Ectodermal cell (in vitro differentiated cells): ENCODE results near the gene KCTD16.

Experiments
- H3K27ac ChIP-seq: 2 replicates; pipeline ENCODE4 v1.7.0; 2013; ENCODE audit warnings: mild to moderate bottlenecking, low read depth, low read length; ENCODE audit not compliant: insufficient read depth, poor library complexity, severe bottlenecking
- H3K27me3 ChIP-seq: 2 replicates; pipeline ENCODE4 v1.7.0; 2013; ENCODE audit warnings: mild to moderate bottlenecking, low read length; ENCODE audit not compliant: insufficient read depth, control insufficient read depth, poor library complexity, severe bottlenecking
- H3K36me3 ChIP-seq: one replicate; pipeline ENCODE4 v1.7.0; 2013; ENCODE audit warnings: low read length; ENCODE audit not compliant: control insufficient read depth, insufficient read depth
- H3K4me1 ChIP-seq: one replicate; pipeline ENCODE4 v1.7.0; 2013; ENCODE audit warnings: low read length; ENCODE audit not compliant: control insufficient read depth, insufficient read depth
- H3K4me3 ChIP-seq: 2 replicates; pipeline ENCODE4 v1.7.0; 2013; ENCODE audit warnings: low read depth, low read length, control low read depth; ENCODE audit not compliant: insufficient read depth
- H3K9me3 ChIP-seq: 2 replicates; pipeline ENCODE4 v1.7.0; 2013; ENCODE audit warnings: mild to moderate bottlenecking, low read length, moderate library complexity; ENCODE audit not compliant: control insufficient read depth
- WGBS, 2 experiments: methylation state at CpG; one replicate each; pipeline ENCODE4 v1.1.7; 2013; ENCODE audit warnings: missing lambda C conversion rate in 2 of 2; 5-methylcytosine and 5-hydroxymethylcytosine counted together

The KCTD16 gene

GRCh38 chr5:144352330-144352729, 181.7 kb downstream of the KCTD16 start:
- H3K36me3 ChIP-seq: no peaks in the 10 kb centered on the region
- WGBS, 2 experiments: 90 to 91% methylated on average over 4 of the region's 4 CpGs

GRCh38 chr5:144352732-144353317, 182.2 kb downstream of the KCTD16 start:
- no peaks in the 10 kb centered on the region for H3K9me3 ChIP-seq
- no peak overlapping the region for H3K4me3 ChIP-seq
- WGBS, 2 experiments: 76 to 78% methylated on average over 3 to 4 of the region's 4 CpGs
- no peaks in the 10 kb centered on the region for H3K4me1 ChIP-seq
- H3K27me3 ChIP-seq: peaks cover 41% of the 10 kb centered on the region
- H3K36me3 ChIP-seq: no peaks in the 10 kb centered on the region
- H3K27ac ChIP-seq: no peak overlapping the region

More at GRCh38 chr5:144352330-144352729, 181.7 kb downstream of the KCTD16 start:
- H3K4me1 ChIP-seq: no peaks in the 10 kb centered on the region
- no peaks in the 10 kb centered on the region for H3K9me3 ChIP-seq
- no peak overlapping the region for H3K27ac ChIP-seq
- no peak overlapping the region for H3K4me3 ChIP-seq
- H3K27me3 ChIP-seq: peaks cover 37% of the 10 kb centered on the region

- H3K9me3 ChIP-seq: no peaks in the 10 kb centered on the region
- no peaks in the 10 kb centered on the region for H3K36me3 ChIP-seq
- H3K27ac ChIP-seq: no peak overlapping the region
- H3K4me3 ChIP-seq: no peak overlapping the region
- H3K4me1 ChIP-seq: no peaks in the 10 kb centered on the region
- peaks cover 60% of the 10 kb centered on the region for H3K27me3 ChIP-seq
- 9 to 18% methylated on average over 1 of the region's 1 CpG for WGBS, 2 experiments
These were observed 185.8 kb downstream of the KCTD16 start for GRCh38 chr5:144356489-144356888.

GRCh38 chr5:144361406-144361805, 190.7 kb downstream of the KCTD16 start:
- H3K27me3 ChIP-seq: peaks cover 33% of the 10 kb centered on the region
- H3K4me1 ChIP-seq: no peaks in the 10 kb centered on the region
- 100% methylated on average over 1 of the region's 2 CpGs; no CpG with 5 or more reads in 1 of the 2 experiments for WGBS, 2 experiments
- H3K4me3 ChIP-seq: no peak overlapping the region
- H3K36me3 ChIP-seq: no peaks in the 10 kb centered on the region
- H3K9me3 ChIP-seq: no peaks in the 10 kb centered on the region
- no peak overlapping the region for H3K27ac ChIP-seq

- H3K4me1 ChIP-seq: no peaks in the 10 kb centered on the region
- no peak overlapping the region for H3K27ac ChIP-seq
- no peaks in the 10 kb centered on the region for H3K36me3 ChIP-seq
- H3K4me3 ChIP-seq: no peak overlapping the region
- H3K9me3 ChIP-seq: no peaks in the 10 kb centered on the region
- no peaks in the 10 kb centered on the region for H3K27me3 ChIP-seq
These were observed 195.2 kb downstream of the KCTD16 start for GRCh38 chr5:144365885-144366284.

- Histone ChIP-seq H3K27me3 (no peaks in the 10 kb centered on the region), H3K9me3 (no peaks in the 10 kb centered on the region), H3K27ac (no peak overlapping the region), H3K4me1 (no peaks in the 10 kb centered on the region), H3K4me3 (no peak overlapping the region), H3K36me3 (no peaks in the 10 kb centered on the region)
- 97 to 99% methylated on average over 3 of the region's 3 CpGs for WGBS, 2 experiments
These were observed 197.3 kb downstream of the KCTD16 start for GRCh38 chr5:144367991-144368390.

- Histone ChIP-seq H3K4me3 (no peak overlapping the region), H3K9me3 (no peaks in the 10 kb centered on the region), H3K36me3 (no peaks in the 10 kb centered on the region), H3K27me3 (no peaks in the 10 kb centered on the region), H3K27ac (no peak overlapping the region), H3K4me1 (no peaks in the 10 kb centered on the region)
- whole genome bisulfite sequencing, 2 experiments: 92 to 96% methylated on average over 4 of the region's 4 CpGs
These were observed 197.9 kb downstream of the KCTD16 start for GRCh38 chr5:144368556-144368955.

GRCh38 chr5:144369006-144369405, 198.3 kb downstream of the KCTD16 start:
- H3K27me3 ChIP-seq: no peaks in the 10 kb centered on the region
- 88 to 90% methylated on average over 4 of the region's 4 CpGs for WGBS, 2 experiments
- H3K4me1 ChIP-seq: no peaks in the 10 kb centered on the region
- H3K9me3 ChIP-seq: no peaks in the 10 kb centered on the region
- H3K36me3 ChIP-seq: no peaks in the 10 kb centered on the region
- H3K4me3 ChIP-seq: no peak overlapping the region
- no peak overlapping the region for H3K27ac ChIP-seq

- 96 to 98% methylated on average over 3 of the region's 3 CpGs for WGBS, 2 experiments
- Histone ChIP-seq H3K27me3 (no peaks in the 10 kb centered on the region), H3K9me3 (no peaks in the 10 kb centered on the region), H3K4me1 (no peaks in the 10 kb centered on the region), H3K27ac (no peak overlapping the region), H3K4me3 (no peak overlapping the region), H3K36me3 (no peaks in the 10 kb centered on the region)
These were observed 199.6 kb downstream of the KCTD16 start for GRCh38 chr5:144370273-144370672.

GRCh38 chr5:144374637-144375036, 204.0 kb downstream of the KCTD16 start:
- H3K4me3 ChIP-seq: no peak overlapping the region
- H3K27ac ChIP-seq: no peak overlapping the region
- no peaks in the 10 kb centered on the region for H3K9me3 ChIP-seq
- no peaks in the 10 kb centered on the region for H3K36me3 ChIP-seq
- H3K27me3 ChIP-seq: no peaks in the 10 kb centered on the region
- 87 to 95% methylated on average over 1 of the region's 1 CpG for WGBS, 2 experiments
- no peaks in the 10 kb centered on the region for H3K4me1 ChIP-seq

GRCh38 chr5:144377207-144377606, 206.5 kb downstream of the KCTD16 start:
- Histone ChIP-seq H3K27ac (no peak overlapping the region), H3K27me3 (no peaks in the 10 kb centered on the region), H3K36me3 (no peaks in the 10 kb centered on the region), H3K4me1 (no peaks in the 10 kb centered on the region), H3K9me3 (no peaks in the 10 kb centered on the region), H3K4me3 (no peak overlapping the region)
